MCF 10A (cell line): ENCODE data around the gene SERPINB1. TPM values are rescaled to one million over a fixed set of nuclear protein-coding genes. Genes with fewer than 3 reads are reported as not detected.

ENCODE experiments used
- BruUV-seq: library from RNA; stranded (reverse); fragments of 400-500 nt; replicated peaks from 2 replicates; lab custom pipeline; 2021; lab: Mats Ljungman, UMichigan
- CTCF ChIA-PET: fragments of 300-600 bp; sonication (Branson Sonifier 250); formaldehyde crosslinking; extraction: SDS; loops from one replicate; lab custom pipeline; 2021; ENCODE audit warnings: antibody characterized with exemption, inconsistent platforms; lab: Yijun Ruan, JAX
- POLR2A ChIA-PET: fragments of 300-600, 350-650 bp; sonication (Branson Sonifier 250); formaldehyde crosslinking; extraction: SDS; loops from one replicate; lab custom pipeline; 2020; ENCODE audit warnings: antibody characterized with exemption, inconsistent platforms; lab: Yijun Ruan, JAX
- DNase-seq: peaks from one replicate; pipeline ENCODE4 v3.0.0-alpha.2; 2018; ENCODE audit not compliant: unreplicated experiment
- H3K27ac Mint-ChIP-seq: one replicate; pipeline ENCODE4 v1.8.0; 2022; ENCODE audit warnings: mild to moderate bottlenecking, low read depth, mixed read lengths; ENCODE audit not compliant: unreplicated experiment
- H3K27me3 Mint-ChIP-seq: one replicate; pipeline ENCODE4 v1.8.0; 2022; ENCODE audit warnings: mixed read lengths; ENCODE audit not compliant: insufficient read depth, unreplicated experiment
- H3K36me3 Mint-ChIP-seq: one replicate; pipeline ENCODE4 v1.8.0; 2022; ENCODE audit warnings: mild to moderate bottlenecking, moderate library complexity, mixed read lengths; ENCODE audit not compliant: insufficient read depth, unreplicated experiment
- H3K4me1 Mint-ChIP-seq: one replicate; pipeline ENCODE4 v1.8.0; 2022; ENCODE audit warnings: mixed read lengths; ENCODE audit not compliant: insufficient read depth, unreplicated experiment
- H3K4me3 Mint-ChIP-seq: one replicate; pipeline ENCODE4 v1.8.0; 2022; ENCODE audit warnings: mild to moderate bottlenecking, moderate library complexity, mixed read lengths; ENCODE audit not compliant: unreplicated experiment
- H3K9me3 Mint-ChIP-seq: one replicate; pipeline ENCODE4 v1.8.0; 2022; ENCODE audit warnings: mixed read lengths; ENCODE audit not compliant: unreplicated experiment
- intact Hi-C: fragments of 100-400 bp; cut with micrococcal nuclease; formaldehyde crosslinking; loops from 2 replicates; pipeline ENCODE4 v1.14.1; 2022
- total RNA-seq: library from RNA; stranded (reverse); gene quantifications from 2 replicates; pipeline ENCODE4 v1.2.3, GENCODE V29; 2022
- TF ChIP-seq, protein P1 (sequence below): fragments of 200-600 bp; IDR thresholded peaks from one replicate; pipeline ENCODE4 v1.8.0; 2022; ENCODE audit warnings: antibody characterized with exemption, mild to moderate bottlenecking; ENCODE audit not compliant: unreplicated experiment

SERPINB1 gene
- total RNA-seq, 1 experiment from 2014 or later: 20.8 TPM

GRCh38 chr6:2877960-2878359, 36.3 kb upstream of the SERPINB1 start:
- Mint-ChIP-seq H3K4me1 (peaks cover 18% of the 10 kb centered on the region), H3K27me3 (peaks cover 51% of the 10 kb centered on the region), H3K9me3 (peaks cover 14% of the 10 kb centered on the region), H3K27ac (no peak overlapping the region), H3K36me3 (no peaks in the 10 kb centered on the region), H3K4me3 (no peak overlapping the region)
- TF ChIP-seq, protein P1, sequence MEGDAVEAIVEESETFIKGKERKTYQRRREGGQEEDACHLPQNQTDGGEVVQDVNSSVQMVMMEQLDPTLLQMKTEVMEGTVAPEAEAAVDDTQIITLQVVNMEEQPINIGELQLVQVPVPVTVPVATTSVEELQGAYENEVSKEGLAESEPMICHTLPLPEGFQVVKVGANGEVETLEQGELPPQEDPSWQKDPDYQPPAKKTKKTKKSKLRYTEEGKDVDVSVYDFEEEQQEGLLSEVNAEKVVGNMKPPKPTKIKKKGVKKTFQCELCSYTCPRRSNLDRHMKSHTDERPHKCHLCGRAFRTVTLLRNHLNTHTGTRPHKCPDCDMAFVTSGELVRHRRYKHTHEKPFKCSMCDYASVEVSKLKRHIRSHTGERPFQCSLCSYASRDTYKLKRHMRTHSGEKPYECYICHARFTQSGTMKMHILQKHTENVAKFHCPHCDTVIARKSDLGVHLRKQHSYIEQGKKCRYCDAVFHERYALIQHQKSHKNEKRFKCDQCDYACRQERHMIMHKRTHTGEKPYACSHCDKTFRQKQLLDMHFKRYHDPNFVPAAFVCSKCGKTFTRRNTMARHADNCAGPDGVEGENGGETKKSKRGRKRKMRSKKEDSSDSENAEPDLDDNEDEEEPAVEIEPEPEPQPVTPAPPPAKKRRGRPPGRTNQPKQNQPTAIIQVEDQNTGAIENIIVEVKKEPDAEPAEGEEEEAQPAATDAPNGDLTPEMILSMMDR: no peak
- ChIA-PET POLR2A (interaction anchor here (0.6 to 1.7 kb wide), 5 partner anchors 8 to 122 kb away, joined by 3 to 4 read pairs (median 3); partner anchors contain the start of gene NQO2), CTCF (interaction anchor here (0.9 to 1.6 kb wide), 3 partner anchors 11 to 85 kb away, joined by 3 to 5 read pairs (median 3); no protein-coding TSS in a partner anchor)
- intact Hi-C loops: no loop called here
- BruUV-seq: no TSS peak
- no peak for DNase-seq

GRCh38 chr6:2877057-2877882, 35.6 kb upstream of the SERPINB1 start:
- peak; percentile 92 for DNase-seq
- Mint-ChIP-seq H3K9me3 (peaks cover 14% of the 10 kb centered on the region), H3K27ac (peak overlapping the region; percentile 57), H3K27me3 (peaks cover 48% of the 10 kb centered on the region), H3K4me1 (peaks cover 18% of the 10 kb centered on the region), H3K4me3 (peak overlapping the region; percentile 42), H3K36me3 (no peaks in the 10 kb centered on the region)
- CTCF ChIA-PET: interaction anchor here (0.6 to 1.3 kb wide), 4 partner anchors 10 to 282 kb away, joined by 3 to 5 read pairs (median 3); no protein-coding TSS in a partner anchor
- TF ChIP-seq, protein P1: no peak
- BruUV-seq: no TSS peak
- POLR2A ChIA-PET: interaction anchor here (0.6 to 1.2 kb wide), 5 partner anchors 36 to 110 kb away, joined by 3 to 4 read pairs (median 3); partner anchors contain the start of gene SERPINB1
- intact Hi-C loops: no loop called here

DNA sequence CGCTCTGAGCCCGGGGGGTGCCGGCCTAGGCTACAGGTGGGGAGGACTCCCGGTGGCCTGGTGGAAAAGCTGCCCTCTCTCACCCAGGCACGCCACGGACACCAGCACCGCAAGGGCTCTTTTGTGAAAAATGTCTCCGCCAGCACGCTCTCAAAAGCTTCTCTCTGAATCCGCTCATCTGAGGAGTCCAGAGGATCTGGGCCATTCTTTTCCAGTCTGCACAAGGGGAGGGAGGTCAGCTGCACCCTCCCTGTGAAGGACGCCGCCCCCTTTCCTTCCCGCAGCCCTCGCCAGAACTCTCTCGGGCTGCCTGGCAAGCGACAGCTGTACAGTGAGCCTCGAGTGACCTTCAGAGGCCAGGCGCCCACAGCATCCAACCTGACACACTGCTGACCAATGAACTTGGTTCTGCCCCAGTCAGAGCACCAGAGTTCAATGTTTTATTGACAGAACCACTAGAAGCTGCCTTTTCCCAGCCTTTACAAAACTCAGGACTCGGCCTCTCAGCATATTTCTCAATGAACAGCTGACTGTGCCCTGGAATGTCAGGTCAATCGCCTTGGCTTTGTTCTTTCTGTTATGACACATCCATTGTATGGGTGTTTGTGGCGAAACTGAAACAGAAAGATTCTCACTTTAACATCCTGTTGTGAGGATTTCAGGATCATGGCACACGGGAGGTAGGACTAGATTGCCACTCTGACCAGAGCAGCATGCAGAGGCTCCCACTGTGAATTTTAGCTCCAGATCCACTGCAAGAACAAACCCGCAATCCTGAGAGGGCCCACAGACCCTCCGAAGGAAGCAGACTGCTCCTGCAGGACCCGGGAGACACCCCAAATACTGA, 34.8 kb upstream of the SERPINB1 start:
- peaks cover 18% of the 10 kb centered on the region for H3K4me1 Mint-ChIP-seq
- CTCF ChIA-PET: interaction anchor here (0.6 to 1.1 kb wide), 2 partner anchors 85 to 91 kb away, joined by 3 to 5 read pairs; no protein-coding TSS in a partner anchor

More for the DNA sequence above, 34.8 kb upstream of the SERPINB1 start:
- Mint-ChIP-seq H3K4me3 (peak overlapping the region; percentile 42), H3K36me3 (no peaks in the 10 kb centered on the region), H3K27ac (peak overlapping the region; percentile 57), H3K9me3 (peaks cover 8% of the 10 kb centered on the region), H3K27me3 (peaks cover 40% of the 10 kb centered on the region)
- BruUV-seq: no TSS peak
- TF ChIP-seq, protein P1: no peak
- peak; percentile 96 for DNase-seq
- POLR2A ChIA-PET: interaction anchor here (0.8 to 1.2 kb wide), 4 partner anchors 35 to 111 kb away, joined by 3 to 4 read pairs (median 4); partner anchors contain the start of gene SERPINB1
- intact Hi-C loops: no loop called here
